Measurements from ENCODE around the gene PCNX1.

Gene PCNX1

GRCh38 chr14:70957710-70958109, 50.5 kb downstream of the PCNX1 start:
- TF ChIP-seq TAF1 (IDR thresholded peaks at IDR 0.05; ENCODE audit: borderline replicate concordance, insufficient read depth, low read length), result no peak
- no peak for TF ChIP-seq FOXP2 (optimal IDR thresholded peaks at IDR 0.05; ENCODE audit: borderline replicate concordance, extremely low read depth, extremely low read length, insufficient read depth)
- TF ChIP-seq SIN3A (IDR thresholded peaks at IDR 0.05; ENCODE audit: borderline replicate concordance, insufficient read depth, low read length), result no peak
- no peak for TF ChIP-seq POLR2AphosphoS5 (IDR thresholded peaks at IDR 0.05; ENCODE audit: low read depth, low read length)
- TF ChIP-seq REST (IDR thresholded peaks at IDR 0.05; ENCODE audit: insufficient read depth in 1 of 2, low read depth in 2 of 2, low read length in 2 of 2), result no peak

GRCh38 chr14:70962935-70963334, 55.7 kb downstream of the PCNX1 start:
- no peak for TF ChIP-seq FOXP2 (optimal IDR thresholded peaks at IDR 0.05; ENCODE audit: borderline replicate concordance, extremely low read depth, extremely low read length, insufficient read depth)
- TF ChIP-seq REST (IDR thresholded peaks at IDR 0.05; ENCODE audit: insufficient read depth in 1 of 2, low read depth in 2 of 2, low read length in 2 of 2), result no peak
- TF ChIP-seq TAF1 (IDR thresholded peaks at IDR 0.05; ENCODE audit: borderline replicate concordance, insufficient read depth, low read length), result no peak
- TF ChIP-seq SIN3A (IDR thresholded peaks at IDR 0.05; ENCODE audit: borderline replicate concordance, insufficient read depth, low read length), result no peak
- TF ChIP-seq POLR2AphosphoS5 (IDR thresholded peaks at IDR 0.05; ENCODE audit: low read depth, low read length), result no peak

GRCh38 chr14:70964492-70964891, 57.2 kb downstream of the PCNX1 start:
- no peak for TF ChIP-seq SIN3A (IDR thresholded peaks at IDR 0.05; ENCODE audit: borderline replicate concordance, insufficient read depth, low read length)
- TF ChIP-seq TAF1 (IDR thresholded peaks at IDR 0.05; ENCODE audit: borderline replicate concordance, insufficient read depth, low read length), result no peak
- TF ChIP-seq POLR2AphosphoS5 (IDR thresholded peaks at IDR 0.05; ENCODE audit: low read depth, low read length), result no peak
- no peak for TF ChIP-seq FOXP2 (optimal IDR thresholded peaks at IDR 0.05; ENCODE audit: borderline replicate concordance, extremely low read depth, extremely low read length, insufficient read depth)
- no peak for TF ChIP-seq REST (IDR thresholded peaks at IDR 0.05; ENCODE audit: insufficient read depth in 1 of 2, low read depth in 2 of 2, low read length in 2 of 2)

- TF ChIP-seq SIN3A (IDR thresholded peaks at IDR 0.05; ENCODE audit: borderline replicate concordance, insufficient read depth, low read length) (no peak), TAF1 (IDR thresholded peaks at IDR 0.05; ENCODE audit: borderline replicate concordance, insufficient read depth, low read length) (no peak), FOXP2 (optimal IDR thresholded peaks at IDR 0.05; ENCODE audit: borderline replicate concordance, extremely low read depth, extremely low read length, insufficient read depth) (no peak), REST (IDR thresholded peaks at IDR 0.05; ENCODE audit: insufficient read depth in 1 of 2, low read depth in 2 of 2, low read length in 2 of 2) (no peak), POLR2AphosphoS5 (IDR thresholded peaks at IDR 0.05; ENCODE audit: low read depth, low read length) (no peak)
Observed at GRCh38 chr14:70971560-70971959, 64.3 kb downstream of the PCNX1 start.

Data from PFSK-1 (cell line).